Skeletal muscle satellite cell (primary cell): ENCODE measurements around the gene FARP1.
"Not testable (repeated sequence)": the region's sequence is repeated elsewhere in the genome, so short reads cannot be mapped to it uniquely, and the experiment has no call there.

ENCODE experiments used
- H3K27me3 ChIP-seq: 2 replicates; pipeline ENCODE4 v1.7.0; 2013; ENCODE audit warnings: low read length; ENCODE audit not compliant: control insufficient read depth, insufficient read depth
- H3K36me3 ChIP-seq: 2 replicates; pipeline ENCODE4 v1.7.0; 2013; ENCODE audit warnings: mild to moderate bottlenecking, control low read depth, low read length; ENCODE audit not compliant: insufficient read depth
- H3K4me1 ChIP-seq: 2 replicates; pipeline ENCODE4 v1.7.0; 2013; ENCODE audit warnings: low read length; ENCODE audit not compliant: control insufficient read depth, insufficient read depth
- H3K4me2 ChIP-seq: 2 replicates; pipeline ENCODE4 v1.7.0; 2013; ENCODE audit warnings: mild to moderate bottlenecking, low read length
- H3K4me3 ChIP-seq: 2 replicates; pipeline ENCODE4 v1.7.0; 2013; ENCODE audit warnings: low read length
- H3K9ac ChIP-seq: 2 replicates; pipeline ENCODE4 v1.7.0; 2013; ENCODE audit warnings: mild to moderate bottlenecking, low read depth, low read length, moderate library complexity
- H3K9me3 ChIP-seq: replicated peaks from 2 replicates; pipeline ENCODE4 v1.7.0; 2013; ENCODE audit warnings: mild to moderate bottlenecking, control low read depth, low read length

Gene FARP1

GRCh38 chr13:98366959-98367358 lies 224.1 kb downstream of the FARP1 start:
- Histone ChIP-seq H3K36me3 (peaks cover 2% of the 10 kb centered on the region), H3K4me1 (peaks cover 15% of the 10 kb centered on the region), H3K9ac (no peak overlapping the region), H3K4me3 (no peak overlapping the region), H3K9me3 (no peaks in the 10 kb centered on the region), H3K27me3 (no peaks in the 10 kb centered on the region), H3K4me2 (no peak overlapping the region)

GRCh38 chr13:98368019-98368418 lies 225.1 kb downstream of the FARP1 start:
- no peak overlapping the region for H3K9ac ChIP-seq
- H3K27me3 ChIP-seq, result no peaks in the 10 kb centered on the region
- peaks cover 19% of the 10 kb centered on the region for H3K4me1 ChIP-seq
- H3K4me2 ChIP-seq, result no peak overlapping the region
- H3K9me3 ChIP-seq, result no peaks in the 10 kb centered on the region
- no peak overlapping the region for H3K4me3 ChIP-seq
- peaks cover 2% of the 10 kb centered on the region for H3K36me3 ChIP-seq

DNA sequence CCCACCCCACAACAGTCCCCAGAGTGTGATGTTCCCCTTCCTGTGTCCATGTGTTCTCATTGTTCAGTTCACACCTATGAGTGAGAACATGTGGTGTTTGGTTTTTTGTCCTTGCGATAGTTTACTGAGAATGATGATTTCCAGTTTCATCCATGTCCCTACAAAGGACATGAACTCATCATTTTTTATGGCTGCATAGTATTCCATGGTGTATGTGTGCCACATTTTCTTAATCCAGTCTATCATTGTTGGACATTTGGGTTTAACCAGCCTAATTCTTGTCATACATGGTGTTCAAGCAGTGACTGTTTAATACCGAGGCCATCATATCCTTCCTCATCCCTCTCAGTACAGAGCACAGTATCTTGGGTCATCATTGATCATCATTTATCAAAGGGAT lies 226.6 kb downstream of the FARP1 start:
- peaks cover 20% of the 10 kb centered on the region for H3K4me1 ChIP-seq
- H3K9me3 ChIP-seq, H3K4me3 ChIP-seq, H3K9ac ChIP-seq, H3K4me2 ChIP-seq, H3K27me3 ChIP-seq, H3K36me3 ChIP-seq: not testable (repeated sequence)

DNA sequence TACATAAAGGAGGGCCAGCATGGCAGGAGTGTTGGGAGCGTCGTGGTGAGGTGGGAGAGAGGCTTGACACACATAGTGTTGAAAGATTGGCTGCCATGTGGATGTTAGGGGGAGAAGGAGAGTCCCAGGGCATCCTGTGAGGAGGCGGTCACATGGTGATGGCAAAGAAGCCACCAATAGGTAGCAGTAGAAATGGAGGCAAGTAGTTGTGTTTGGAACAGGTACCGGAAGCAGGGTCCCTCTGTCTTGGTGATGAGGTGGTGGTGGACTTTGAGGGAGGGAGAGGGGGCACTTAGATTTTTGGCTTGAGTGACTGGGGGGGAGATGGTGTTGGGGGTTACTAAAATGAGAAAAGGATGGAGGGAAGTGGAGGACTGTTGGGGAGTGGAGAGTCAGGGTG lies 227.4 kb downstream of the FARP1 start:
- Histone ChIP-seq H3K4me3 (no peak overlapping the region), H3K27me3 (no peaks in the 10 kb centered on the region), H3K4me1 (peaks cover 20% of the 10 kb centered on the region), H3K4me2 (peak overlapping the region; percentile 65), H3K9ac (peak overlapping the region; percentile 40), H3K9me3 (peaks cover 5% of the 10 kb centered on the region), H3K36me3 (peaks cover 2% of the 10 kb centered on the region)

DNA sequence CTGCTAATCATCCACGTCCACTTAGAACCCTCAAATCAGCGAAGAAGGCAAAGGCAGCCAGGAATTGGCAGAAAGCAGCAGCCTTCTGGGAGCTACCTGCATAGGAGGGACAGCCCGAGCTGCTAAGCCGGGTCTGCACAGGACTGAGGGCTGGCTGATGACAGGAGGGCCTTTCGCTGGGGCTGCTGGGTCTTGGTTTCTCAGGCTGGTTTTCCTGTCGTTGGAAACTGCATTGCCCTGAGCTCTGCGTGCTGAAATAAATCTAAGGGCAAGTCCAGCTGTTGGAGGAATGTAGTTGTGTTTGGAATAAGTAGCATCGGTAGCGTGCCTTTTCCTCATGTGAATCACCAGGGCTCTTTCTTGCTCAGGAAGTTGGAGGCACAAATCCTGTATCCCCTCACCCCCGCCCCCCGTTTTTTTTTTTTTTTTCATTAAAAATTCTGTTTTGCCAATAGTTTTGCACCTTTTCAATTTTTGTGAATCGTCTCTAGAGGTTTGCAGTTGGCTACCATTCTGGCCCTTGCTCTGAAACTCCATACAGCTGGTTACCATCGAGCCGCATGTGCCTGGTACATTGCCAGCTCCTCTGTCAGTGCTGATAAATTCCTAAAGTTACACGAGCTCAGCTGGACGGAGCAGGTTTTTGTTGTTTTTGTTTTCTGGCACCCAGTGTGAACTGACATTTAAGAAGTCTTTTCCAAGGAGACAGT lies 228.1 kb downstream of the FARP1 start:
- peaks cover 5% of the 10 kb centered on the region for H3K9me3 ChIP-seq
- no peaks in the 10 kb centered on the region for H3K27me3 ChIP-seq
- peaks cover 20% of the 10 kb centered on the region for H3K4me1 ChIP-seq
- H3K36me3 ChIP-seq, result peaks cover 2% of the 10 kb centered on the region
- H3K4me3 ChIP-seq, result peak overlapping the region; percentile 47
- H3K9ac ChIP-seq, result peak overlapping the region; percentile 40
- H3K4me2 ChIP-seq, result peak overlapping the region; percentile 65

GRCh38 chr13:98371516-98372023 lies 228.7 kb downstream of the FARP1 start:
- peaks cover 5% of the 10 kb centered on the region for H3K9me3 ChIP-seq
- no peaks in the 10 kb centered on the region for H3K27me3 ChIP-seq
- H3K36me3 ChIP-seq, result peaks cover 2% of the 10 kb centered on the region
- peaks cover 20% of the 10 kb centered on the region for H3K4me1 ChIP-seq
- H3K4me2 ChIP-seq, result peak overlapping the region; percentile 65
- H3K4me3 ChIP-seq, result peak overlapping the region; percentile 25
- H3K9ac ChIP-seq, result peak overlapping the region; percentile 30

- peaks cover 20% of the 10 kb centered on the region for H3K4me1 ChIP-seq
- H3K4me2 ChIP-seq, result no peak overlapping the region
- no peak overlapping the region for H3K9ac ChIP-seq
- no peak overlapping the region for H3K4me3 ChIP-seq
- H3K27me3 ChIP-seq, result no peaks in the 10 kb centered on the region
- H3K36me3 ChIP-seq, result peaks cover 2% of the 10 kb centered on the region
- peaks cover 5% of the 10 kb centered on the region for H3K9me3 ChIP-seq
These were observed 230.0 kb downstream of the FARP1 start for GRCh38 chr13:98372876-98373275.

GRCh38 chr13:98374750-98375149 lies 231.9 kb downstream of the FARP1 start:
- no peaks in the 10 kb centered on the region for H3K27me3 ChIP-seq
- peaks cover 20% of the 10 kb centered on the region for H3K4me1 ChIP-seq
- no peak overlapping the region for H3K4me2 ChIP-seq
- H3K36me3 ChIP-seq, result peaks cover under 1% of the 10 kb centered on the region
- H3K4me3 ChIP-seq, result no peak overlapping the region
- H3K9ac ChIP-seq, result no peak overlapping the region
- H3K9me3 ChIP-seq, result peaks cover 5% of the 10 kb centered on the region

- Histone ChIP-seq H3K9ac (no peak overlapping the region), H3K36me3 (no peaks in the 10 kb centered on the region), H3K4me2 (no peak overlapping the region), H3K4me3 (no peak overlapping the region), H3K27me3 (no peaks in the 10 kb centered on the region), H3K9me3 (peaks cover 5% of the 10 kb centered on the region), H3K4me1 (peaks cover 3% of the 10 kb centered on the region)
These were observed 234.9 kb downstream of the FARP1 start for GRCh38 chr13:98377635-98378378.

DNA sequence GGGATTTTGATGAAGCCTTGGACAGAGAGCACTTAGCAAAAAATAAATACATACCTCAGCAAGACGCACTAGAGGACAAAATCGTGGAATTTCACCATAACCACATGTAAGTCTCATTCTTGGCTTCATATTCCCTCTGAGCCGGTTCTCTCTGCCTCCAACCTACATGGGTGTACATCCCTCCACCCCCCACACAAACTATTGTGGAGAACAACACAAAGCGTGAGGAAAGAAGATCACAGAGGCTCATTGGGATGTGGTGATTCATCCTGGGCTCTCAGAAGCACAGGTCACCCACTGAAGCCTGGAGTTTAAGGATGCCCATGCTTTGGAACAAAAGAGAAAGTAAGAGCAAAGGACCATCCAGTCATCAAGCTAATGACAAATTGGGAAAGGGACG lies 241.8 kb downstream of the FARP1 start:
- no peak overlapping the region for H3K4me3 ChIP-seq
- H3K9me3 ChIP-seq, result no peaks in the 10 kb centered on the region
- H3K4me2 ChIP-seq, result no peak overlapping the region
- H3K9ac ChIP-seq, result no peak overlapping the region
- no peaks in the 10 kb centered on the region for H3K27me3 ChIP-seq
- no peaks in the 10 kb centered on the region for H3K4me1 ChIP-seq
- H3K36me3 ChIP-seq, result peaks cover 43% of the 10 kb centered on the region

DNA sequence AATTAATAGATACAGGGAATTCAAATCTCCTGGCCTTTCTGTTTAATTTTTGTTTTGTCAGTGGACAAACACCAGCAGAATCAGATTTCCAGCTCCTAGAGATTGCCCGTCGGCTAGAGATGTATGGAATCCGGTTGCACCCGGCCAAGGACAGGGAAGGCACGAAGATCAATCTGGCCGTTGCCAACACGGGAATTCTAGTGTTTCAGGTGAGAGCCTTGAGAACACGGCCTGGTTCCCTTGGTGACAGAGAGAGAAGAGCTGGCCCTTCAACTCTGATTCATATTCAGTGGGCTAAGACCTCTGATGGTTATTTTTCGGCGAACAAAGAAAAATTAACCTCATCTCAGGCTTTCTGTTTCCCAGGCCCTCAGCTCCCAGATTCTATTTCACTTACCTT lies 242.7 kb downstream of the FARP1 start:
- no peak overlapping the region for H3K4me3 ChIP-seq
- no peaks in the 10 kb centered on the region for H3K27me3 ChIP-seq
- H3K4me2 ChIP-seq, result no peak overlapping the region
- H3K9ac ChIP-seq, result no peak overlapping the region
- H3K4me1 ChIP-seq, result no peaks in the 10 kb centered on the region
- H3K36me3 ChIP-seq, result peaks cover 50% of the 10 kb centered on the region
- no peaks in the 10 kb centered on the region for H3K9me3 ChIP-seq
